ENCODE results near the gene KLHL6. TPM values are rescaled to one million over a fixed set of nuclear protein-coding genes. Genes with fewer than 3 reads are reported as not detected.

Gene KLHL6
- total RNA-seq, 2 donors from 2014 or later: 33.5 to 39.7 TPM

DNA sequence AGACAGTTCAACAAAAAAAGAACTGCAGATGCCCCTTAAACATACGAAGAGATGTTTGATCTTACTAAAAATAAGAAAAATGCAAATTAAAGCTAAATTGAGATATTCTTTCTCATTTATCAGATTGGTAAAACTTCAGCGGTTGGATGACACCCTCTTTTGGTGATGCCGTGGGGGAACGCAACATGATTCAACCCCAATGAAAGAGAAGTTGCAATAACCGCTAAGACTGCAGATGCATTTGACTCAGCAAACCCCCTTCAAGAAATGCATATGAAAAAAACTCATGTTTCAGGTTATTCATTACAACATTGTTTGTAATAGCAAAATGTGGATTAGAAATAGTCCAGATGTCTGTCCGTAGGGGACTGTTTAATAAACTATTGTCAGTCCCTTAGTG, 3.6 kb downstream of the KLHL6 start:
- Mint-ChIP-seq H3K36me3 (ENCODE audit: low read depth) (peaks cover 73% of the 10 kb centered on the region), H3K27ac (peak overlapping the region; percentile 100), H3K4me3 (peak overlapping the region; percentile 99), H3K27me3 (no peaks in the 10 kb centered on the region), H3K4me1 (peaks cover 54% of the 10 kb centered on the region), H3K9me3 (no peaks in the 10 kb centered on the region)
- peak; percentile 42 for ATAC-seq (replicated peaks)

DNA sequence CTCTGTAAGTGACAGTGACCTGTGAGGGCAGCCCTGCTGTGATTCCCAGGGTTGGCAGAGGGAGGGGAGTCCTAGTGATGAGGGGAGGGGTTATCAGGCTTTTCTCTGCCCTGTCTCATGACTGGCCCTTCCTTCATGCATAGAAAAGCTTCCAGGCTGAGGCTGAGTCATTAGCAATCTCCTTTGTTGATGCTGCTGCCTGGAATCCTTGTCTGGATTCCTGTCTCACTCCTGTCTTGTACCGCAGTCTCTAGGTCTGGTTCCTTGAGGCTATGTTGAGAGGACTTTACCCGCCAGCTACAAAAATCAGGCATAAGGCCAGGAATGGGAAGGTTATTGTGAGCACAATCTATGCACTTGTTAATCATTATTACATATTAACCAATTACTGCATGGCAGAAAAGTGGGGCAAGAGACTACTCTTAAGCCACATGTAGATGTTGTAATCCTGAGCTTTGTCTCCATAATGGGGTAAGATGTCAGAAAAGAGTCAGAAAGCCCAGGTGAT, 7.2 kb downstream of the KLHL6 start:
- H3K27ac Mint-ChIP-seq: no peak overlapping the region
- H3K27me3 Mint-ChIP-seq: no peaks in the 10 kb centered on the region
- H3K9me3 Mint-ChIP-seq: no peaks in the 10 kb centered on the region
- no peak for ATAC-seq (replicated peaks)
- no peak overlapping the region for H3K4me3 Mint-ChIP-seq
- peaks cover 59% of the 10 kb centered on the region for H3K36me3 Mint-ChIP-seq (ENCODE audit: low read depth)
- peaks cover 28% of the 10 kb centered on the region for H3K4me1 Mint-ChIP-seq

DNA sequence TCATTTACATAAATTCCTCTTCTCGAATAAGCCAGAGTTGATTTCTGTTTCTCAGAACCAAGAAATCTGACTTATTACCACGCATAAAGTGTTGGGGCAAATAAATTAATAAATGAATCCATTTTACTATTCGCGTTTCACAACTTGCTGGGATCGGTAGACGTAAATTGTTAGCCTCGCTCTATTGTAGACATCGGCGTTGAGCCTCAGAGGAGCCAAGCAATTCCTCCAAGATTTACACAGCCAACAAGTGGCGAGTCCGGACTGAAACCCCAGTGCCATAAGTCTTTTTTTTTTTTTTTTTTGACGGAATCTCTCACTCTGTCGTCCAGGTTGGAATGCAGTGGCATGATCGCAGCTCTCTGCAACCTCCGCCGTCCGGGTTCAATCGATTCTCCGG, 8.9 kb downstream of the KLHL6 start:
- H3K36me3 Mint-ChIP-seq (ENCODE audit: low read depth): peaks cover 45% of the 10 kb centered on the region
- no peak overlapping the region for H3K27ac Mint-ChIP-seq
- H3K9me3 Mint-ChIP-seq: no peaks in the 10 kb centered on the region
- H3K27me3 Mint-ChIP-seq: no peaks in the 10 kb centered on the region
- H3K4me3 Mint-ChIP-seq: no peak overlapping the region
- peaks cover 31% of the 10 kb centered on the region for H3K4me1 Mint-ChIP-seq
- ATAC-seq (replicated peaks): no peak

DNA sequence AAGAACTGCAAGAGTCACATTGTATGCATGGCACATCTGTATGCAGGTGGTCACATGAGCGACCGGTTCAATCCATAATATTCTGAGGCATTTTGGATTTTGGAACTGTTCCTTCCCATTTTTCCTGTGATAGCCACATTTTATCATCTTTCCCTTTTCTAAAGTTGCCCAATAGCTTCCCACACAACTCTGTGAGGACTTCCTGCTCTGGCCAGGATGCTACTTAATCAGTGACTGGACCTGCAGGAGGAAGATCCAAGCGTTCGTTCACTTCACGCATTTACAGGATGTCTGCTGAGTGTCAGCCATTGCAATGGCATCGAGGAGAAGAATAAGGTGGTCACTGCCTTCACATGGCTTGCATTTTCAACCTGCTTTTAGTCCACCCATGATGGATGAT, 9.8 kb downstream of the KLHL6 start:
- Mint-ChIP-seq H3K27me3 (no peaks in the 10 kb centered on the region), H3K4me1 (peaks cover 30% of the 10 kb centered on the region), H3K4me3 (no peak overlapping the region), H3K27ac (no peak overlapping the region), H3K36me3 (ENCODE audit: low read depth) (peaks cover 36% of the 10 kb centered on the region), H3K9me3 (no peaks in the 10 kb centered on the region)
- ATAC-seq (replicated peaks): no peak

DNA sequence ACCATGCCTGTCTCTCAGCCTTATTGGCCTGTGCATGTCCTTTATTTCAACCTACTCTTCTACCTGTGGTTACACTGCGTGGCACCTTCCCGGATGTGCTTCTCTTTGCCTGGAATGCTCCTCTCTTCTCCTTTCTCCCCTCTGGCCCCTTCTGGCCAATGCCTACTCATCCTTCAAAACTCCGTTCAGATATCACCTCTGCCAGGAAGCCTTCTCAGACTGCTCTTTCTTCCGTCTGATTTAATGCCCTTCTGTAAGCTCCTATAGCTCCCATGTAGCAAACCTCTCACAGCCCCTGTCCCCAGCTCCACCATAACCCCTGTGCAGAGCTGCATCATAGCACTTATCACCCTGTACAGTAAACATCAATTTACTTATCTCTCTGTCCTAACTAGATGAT, 13.2 kb downstream of the KLHL6 start:
- ATAC-seq (replicated peaks): no peak
- Mint-ChIP-seq H3K27me3 (no peaks in the 10 kb centered on the region), H3K4me1 (peaks cover 39% of the 10 kb centered on the region), H3K9me3 (no peaks in the 10 kb centered on the region), H3K36me3 (ENCODE audit: low read depth) (peaks cover 17% of the 10 kb centered on the region), H3K4me3 (peak overlapping the region; percentile 50), H3K27ac (peak overlapping the region; percentile 17)

DNA sequence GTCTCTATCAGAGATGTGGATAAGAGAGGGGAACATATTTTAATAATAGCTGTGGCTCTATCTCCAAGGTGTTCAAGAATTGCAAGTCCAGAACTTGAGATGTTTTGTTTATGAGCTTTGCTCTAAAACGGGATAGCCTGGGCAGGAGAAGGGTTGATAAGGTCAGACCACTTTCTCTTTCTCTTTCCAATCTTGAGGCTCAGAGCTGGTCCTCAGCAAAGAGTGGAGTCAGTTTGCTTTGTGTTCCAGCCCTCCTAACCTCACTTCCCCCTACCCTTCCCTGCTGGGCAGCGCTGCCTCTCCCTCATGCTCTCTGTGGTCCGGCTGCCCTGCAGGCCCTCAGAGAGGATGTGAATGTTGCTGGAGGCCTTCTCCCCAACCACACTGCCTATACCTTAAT, 13.8 kb downstream of the KLHL6 start:
- ATAC-seq (replicated peaks): peak; percentile 39
- peak overlapping the region; percentile 50 for H3K4me3 Mint-ChIP-seq
- peaks cover 11% of the 10 kb centered on the region for H3K36me3 Mint-ChIP-seq (ENCODE audit: low read depth)
- no peaks in the 10 kb centered on the region for H3K9me3 Mint-ChIP-seq
- peak overlapping the region; percentile 17 for H3K27ac Mint-ChIP-seq
- H3K27me3 Mint-ChIP-seq: no peaks in the 10 kb centered on the region
- H3K4me1 Mint-ChIP-seq: peaks cover 44% of the 10 kb centered on the region

DNA sequence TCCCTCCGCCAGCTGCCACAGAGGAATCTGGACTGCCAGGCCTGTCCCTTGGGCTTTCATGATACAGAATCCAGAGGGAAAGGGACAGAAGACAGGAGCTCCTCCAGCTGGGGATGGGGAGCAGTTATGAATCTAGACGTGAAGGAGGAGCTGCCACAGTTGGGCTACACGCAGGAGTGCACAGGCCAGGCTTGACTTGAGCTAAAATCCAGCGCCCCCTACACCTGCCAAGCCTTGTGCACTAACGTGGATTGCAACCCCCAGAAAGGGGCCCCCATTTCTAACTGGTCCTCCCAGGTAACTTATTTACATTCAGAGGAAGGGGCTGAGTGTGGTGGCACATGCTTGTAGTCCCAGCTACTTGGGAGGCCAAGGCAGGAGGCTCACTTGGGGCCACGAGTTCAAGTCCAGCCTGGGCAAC, 14.3 kb downstream of the KLHL6 start:
- Mint-ChIP-seq H3K4me1 (peaks cover 47% of the 10 kb centered on the region), H3K9me3 (no peaks in the 10 kb centered on the region), H3K27ac (peak overlapping the region; percentile 66), H3K27me3 (no peaks in the 10 kb centered on the region), H3K4me3 (peak overlapping the region; percentile 50), H3K36me3 (ENCODE audit: low read depth) (peaks cover 6% of the 10 kb centered on the region)
- no peak for ATAC-seq (replicated peaks)

DNA sequence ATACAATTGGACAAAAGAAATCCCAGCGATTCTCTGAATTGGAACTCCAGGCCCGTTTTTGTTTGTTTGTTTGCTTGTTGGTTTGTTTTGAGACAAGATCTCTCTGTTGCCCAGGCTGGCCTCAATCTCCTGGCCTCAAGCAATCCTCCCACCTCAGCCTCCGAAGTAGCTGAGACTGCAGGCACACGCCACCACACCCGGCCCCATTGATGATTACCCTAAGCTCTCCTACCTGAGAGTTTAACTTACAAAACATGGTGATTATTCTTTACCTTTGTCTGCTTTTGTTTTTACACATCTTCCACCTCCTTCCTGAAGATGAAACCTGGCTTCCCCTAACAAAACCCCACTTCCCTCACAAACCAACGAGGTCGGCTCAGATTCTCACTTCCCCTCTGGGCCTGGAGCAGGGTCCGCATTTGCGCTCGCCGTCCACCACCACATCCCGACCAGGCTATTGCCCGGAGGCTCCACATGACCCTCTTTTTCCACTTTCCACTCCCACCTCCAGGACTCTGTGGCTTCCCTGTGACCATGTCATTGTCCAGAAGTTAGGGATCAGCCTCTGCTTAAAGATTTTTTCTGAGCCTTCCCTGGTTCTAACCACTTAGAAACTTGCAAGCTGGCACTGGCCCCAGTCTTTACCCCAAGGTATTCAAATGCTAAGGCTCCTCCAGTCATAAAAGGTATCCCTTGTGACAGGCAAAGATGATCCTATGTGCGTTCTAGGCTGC, 14.8 kb downstream of the KLHL6 start:
- Mint-ChIP-seq H3K36me3 (ENCODE audit: low read depth) (peaks cover under 1% of the 10 kb centered on the region), H3K9me3 (no peaks in the 10 kb centered on the region), H3K27me3 (no peaks in the 10 kb centered on the region), H3K4me3 (peak overlapping the region; percentile 50), H3K27ac (peak overlapping the region; percentile 66), H3K4me1 (peaks cover 50% of the 10 kb centered on the region)
- peak; percentile 37 for ATAC-seq (replicated peaks)

DNA sequence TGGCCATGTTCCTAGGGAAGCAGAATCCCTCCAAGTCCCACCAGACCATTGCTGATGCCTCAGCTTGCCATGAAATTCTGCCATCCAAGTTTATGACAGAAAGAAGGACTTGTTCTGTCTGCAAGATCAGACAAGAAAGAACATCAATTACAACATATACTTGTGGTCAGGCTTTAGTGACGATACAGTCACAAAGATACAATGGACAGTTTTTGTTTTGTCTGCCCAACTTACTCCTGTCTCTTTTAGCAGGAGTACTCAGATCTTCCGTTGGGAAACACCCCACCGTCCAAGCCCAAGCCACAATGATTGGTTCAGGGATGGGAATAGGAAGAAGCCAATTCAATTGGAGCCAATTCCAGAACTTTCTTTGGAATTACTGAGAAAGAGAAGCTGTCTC, 15.7 kb downstream of the KLHL6 start:
- no peaks in the 10 kb centered on the region for H3K27me3 Mint-ChIP-seq
- H3K36me3 Mint-ChIP-seq (ENCODE audit: low read depth): no peaks in the 10 kb centered on the region
- peak overlapping the region; percentile 50 for H3K4me3 Mint-ChIP-seq
- H3K9me3 Mint-ChIP-seq: no peaks in the 10 kb centered on the region
- H3K4me1 Mint-ChIP-seq: peaks cover 45% of the 10 kb centered on the region
- H3K27ac Mint-ChIP-seq: peak overlapping the region; percentile 66
- no peak for ATAC-seq (replicated peaks)

DNA sequence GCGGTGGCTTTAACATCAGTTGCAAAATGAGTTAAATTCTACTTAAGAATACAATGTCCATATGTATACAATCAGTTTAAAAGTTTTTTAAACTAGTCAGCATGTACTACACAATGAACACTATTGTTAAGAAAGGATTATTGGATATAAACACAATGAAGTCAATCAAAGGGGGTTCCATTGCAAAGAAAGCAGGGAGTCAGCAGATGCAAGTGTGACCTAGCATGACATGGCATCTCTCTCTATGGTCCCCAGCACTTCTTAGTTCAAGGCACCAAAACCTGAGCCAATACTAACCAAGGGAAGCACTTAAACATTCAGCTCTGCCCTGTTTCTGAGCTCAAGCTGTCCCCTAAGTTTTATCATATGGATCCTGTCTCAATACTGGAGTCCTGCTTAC, 17.0 kb downstream of the KLHL6 start:
- no peaks in the 10 kb centered on the region for H3K9me3 Mint-ChIP-seq
- peaks cover 5% of the 10 kb centered on the region for H3K36me3 Mint-ChIP-seq (ENCODE audit: low read depth)
- no peak overlapping the region for H3K27ac Mint-ChIP-seq
- H3K27me3 Mint-ChIP-seq: no peaks in the 10 kb centered on the region
- H3K4me3 Mint-ChIP-seq: no peak overlapping the region
- peaks cover 51% of the 10 kb centered on the region for H3K4me1 Mint-ChIP-seq
- no peak for ATAC-seq (replicated peaks)

DNA sequence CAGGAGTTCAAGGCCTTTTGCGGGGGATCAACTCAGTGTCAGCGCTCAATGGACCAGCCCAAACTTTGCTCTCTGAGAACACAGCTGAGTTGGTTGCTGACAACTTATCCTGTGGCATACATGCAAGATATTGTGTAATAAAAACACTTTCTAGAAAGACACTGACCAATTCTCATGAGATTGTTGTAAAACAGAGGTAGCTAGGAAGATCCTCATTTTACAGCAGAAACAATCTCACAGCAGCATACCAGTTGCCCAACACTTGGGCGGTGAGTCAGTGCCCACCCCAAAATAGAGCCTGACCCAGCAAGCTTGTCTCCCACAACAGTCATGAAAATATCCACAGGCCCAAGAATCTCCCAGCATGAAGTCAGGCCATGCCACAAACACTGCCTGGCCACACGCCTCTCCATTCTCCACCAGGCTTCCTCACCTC, 18.2 kb downstream of the KLHL6 start:
- Mint-ChIP-seq H3K9me3 (no peaks in the 10 kb centered on the region), H3K27ac (peak overlapping the region; percentile 8), H3K36me3 (ENCODE audit: low read depth) (peaks cover 13% of the 10 kb centered on the region), H3K4me3 (no peak overlapping the region), H3K27me3 (no peaks in the 10 kb centered on the region), H3K4me1 (peaks cover 56% of the 10 kb centered on the region)
- ATAC-seq (replicated peaks): no peak

DNA sequence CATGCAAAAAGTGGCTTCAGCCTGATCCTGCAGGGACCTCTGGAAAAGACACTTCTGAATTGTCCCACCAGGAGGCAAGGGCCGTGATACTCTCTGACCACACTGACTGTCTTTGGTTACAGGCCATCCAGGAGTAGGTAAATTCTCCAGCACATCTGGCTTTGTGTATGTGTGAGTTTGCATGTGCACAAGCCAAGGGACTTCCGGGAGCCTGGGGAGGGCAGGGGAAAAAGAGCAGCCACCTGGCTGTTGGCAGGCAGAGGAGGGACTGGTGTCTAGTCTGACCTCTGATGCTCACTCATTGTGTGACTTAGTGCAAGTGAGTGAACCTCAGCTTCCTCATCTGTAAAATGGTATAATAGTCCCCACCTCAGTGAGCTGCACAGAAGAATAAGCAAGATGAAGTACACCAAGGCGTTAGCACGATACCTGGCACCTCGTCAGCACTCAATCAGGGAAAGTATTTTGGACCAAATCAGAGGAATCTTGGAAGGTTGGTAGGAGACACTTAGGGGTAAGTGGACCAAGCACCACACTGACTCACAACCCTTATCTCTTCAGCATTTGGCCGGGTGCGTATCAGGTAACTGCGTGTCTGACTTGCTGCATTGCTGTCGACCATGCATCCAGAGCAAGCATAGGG, 19.1 kb downstream of the KLHL6 start:
- H3K4me3 Mint-ChIP-seq: no peak overlapping the region
- no peak overlapping the region for H3K27ac Mint-ChIP-seq
- no peaks in the 10 kb centered on the region for H3K27me3 Mint-ChIP-seq
- H3K4me1 Mint-ChIP-seq: peaks cover 48% of the 10 kb centered on the region
- H3K36me3 Mint-ChIP-seq (ENCODE audit: low read depth): peaks cover 22% of the 10 kb centered on the region
- peak; percentile 19 for ATAC-seq (replicated peaks)
- no peaks in the 10 kb centered on the region for H3K9me3 Mint-ChIP-seq

DNA sequence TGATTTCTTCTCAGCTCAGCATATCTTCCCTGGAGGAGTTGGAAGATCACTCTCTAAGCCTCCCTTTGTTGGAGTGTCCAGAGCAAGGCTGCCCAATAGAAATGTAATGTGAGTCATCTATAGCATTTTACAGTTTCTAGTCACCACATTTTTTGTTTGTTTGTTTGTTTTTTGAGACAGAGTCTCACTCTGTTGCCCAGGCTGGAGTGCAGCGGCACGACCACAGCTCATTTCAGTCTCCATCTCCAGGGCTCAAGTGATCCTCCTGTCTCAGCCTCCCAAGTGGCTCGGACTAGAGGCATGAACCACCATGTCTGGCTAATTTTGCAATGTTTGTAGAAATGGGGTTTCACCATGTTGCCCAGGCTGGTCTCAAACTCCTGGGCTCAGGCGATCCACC, 21.3 kb downstream of the KLHL6 start:
- Mint-ChIP-seq H3K4me3 (peak overlapping the region; percentile 67), H3K4me1 (peaks cover 45% of the 10 kb centered on the region), H3K27me3 (no peaks in the 10 kb centered on the region), H3K27ac (no peak overlapping the region), H3K36me3 (ENCODE audit: low read depth) (peaks cover 40% of the 10 kb centered on the region), H3K9me3 (no peaks in the 10 kb centered on the region)
- no peak for ATAC-seq (replicated peaks)

DNA sequence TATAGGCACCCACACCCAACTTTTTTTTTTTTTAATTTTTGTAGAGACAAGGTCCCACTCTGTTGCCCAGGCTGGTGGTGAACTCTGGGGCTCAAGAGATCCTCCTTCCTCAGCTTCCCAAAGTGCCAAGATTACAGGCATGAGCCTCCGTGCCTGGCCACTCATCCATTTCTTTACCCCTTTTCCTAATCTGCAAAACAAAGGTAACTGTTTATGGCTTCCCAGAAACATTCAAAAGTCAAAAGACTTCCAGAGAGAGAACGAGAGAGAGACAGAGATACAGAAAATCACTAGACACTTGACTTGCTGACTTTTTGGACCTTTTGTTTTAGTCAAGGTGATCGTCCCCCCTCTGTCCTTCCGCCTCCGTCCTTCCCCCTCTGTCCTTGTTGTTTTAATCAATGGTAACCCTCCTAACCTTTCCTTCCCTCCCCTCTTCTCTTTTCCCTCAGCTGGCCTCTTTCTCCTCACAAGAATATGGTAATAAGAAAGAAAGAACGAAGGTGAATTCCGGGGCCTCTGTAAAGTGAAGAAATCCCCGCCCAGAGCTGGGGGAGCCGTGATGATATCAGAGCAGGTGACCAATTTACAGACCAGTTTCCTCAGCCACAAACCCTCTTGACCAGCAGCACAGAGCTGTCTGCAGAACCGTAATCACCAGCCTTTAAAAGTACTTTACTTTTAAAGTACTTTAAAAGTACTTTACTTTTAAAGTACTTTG, 21.9 kb downstream of the KLHL6 start:
- H3K4me3 Mint-ChIP-seq: peak overlapping the region; percentile 67
- ATAC-seq (replicated peaks): peak; percentile 84
- H3K27me3 Mint-ChIP-seq: no peaks in the 10 kb centered on the region
- H3K27ac Mint-ChIP-seq: peak overlapping the region; percentile 76
- H3K36me3 Mint-ChIP-seq (ENCODE audit: low read depth): peaks cover 41% of the 10 kb centered on the region
- no peaks in the 10 kb centered on the region for H3K9me3 Mint-ChIP-seq
- H3K4me1 Mint-ChIP-seq: peaks cover 50% of the 10 kb centered on the region
